ENCODE data around the gene NEDD4L.

NEDD4L gene

GRCh38 chr18:58150772-58151171, 106.7 kb downstream of the NEDD4L start:
- TF ChIP-seq, protein P1, sequence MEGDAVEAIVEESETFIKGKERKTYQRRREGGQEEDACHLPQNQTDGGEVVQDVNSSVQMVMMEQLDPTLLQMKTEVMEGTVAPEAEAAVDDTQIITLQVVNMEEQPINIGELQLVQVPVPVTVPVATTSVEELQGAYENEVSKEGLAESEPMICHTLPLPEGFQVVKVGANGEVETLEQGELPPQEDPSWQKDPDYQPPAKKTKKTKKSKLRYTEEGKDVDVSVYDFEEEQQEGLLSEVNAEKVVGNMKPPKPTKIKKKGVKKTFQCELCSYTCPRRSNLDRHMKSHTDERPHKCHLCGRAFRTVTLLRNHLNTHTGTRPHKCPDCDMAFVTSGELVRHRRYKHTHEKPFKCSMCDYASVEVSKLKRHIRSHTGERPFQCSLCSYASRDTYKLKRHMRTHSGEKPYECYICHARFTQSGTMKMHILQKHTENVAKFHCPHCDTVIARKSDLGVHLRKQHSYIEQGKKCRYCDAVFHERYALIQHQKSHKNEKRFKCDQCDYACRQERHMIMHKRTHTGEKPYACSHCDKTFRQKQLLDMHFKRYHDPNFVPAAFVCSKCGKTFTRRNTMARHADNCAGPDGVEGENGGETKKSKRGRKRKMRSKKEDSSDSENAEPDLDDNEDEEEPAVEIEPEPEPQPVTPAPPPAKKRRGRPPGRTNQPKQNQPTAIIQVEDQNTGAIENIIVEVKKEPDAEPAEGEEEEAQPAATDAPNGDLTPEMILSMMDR (IDR thresholded peaks at IDR 0.05; ENCODE audit: control extremely low read depth, extremely low read depth, low read depth, missing control alignments), result no peak
- CTCF ChIA-PET, result interaction anchor here (1.8 to 2.0 kb wide), 2 partner anchors 29 to 30 kb away, joined by 5 to 7 read pairs; no protein-coding TSS in a partner anchor
- POLR2A ChIA-PET, result no interaction called here

GRCh38 chr18:58152216-58152615, 108.2 kb downstream of the NEDD4L start:
- TF ChIP-seq, protein P1 (IDR thresholded peaks at IDR 0.05; ENCODE audit: control extremely low read depth, extremely low read depth, low read depth, missing control alignments), result no peak
- CTCF ChIA-PET, result interaction anchor here (1.8 kb wide), 1 partner anchor 29 kb away, joined by 5 read pairs; no protein-coding TSS in a partner anchor
- POLR2A ChIA-PET, result no interaction called here
- DNase-seq (ENCODE audit: extremely low spot score), result no peak

More at GRCh38 chr18:58150772-58151171, 106.7 kb downstream of the NEDD4L start:
- no peak for DNase-seq (ENCODE audit: extremely low spot score)

- POLR2A ChIA-PET, result no interaction called here
- CTCF ChIA-PET, result interaction anchor here (1.0 kb wide), 1 partner anchor 17 kb away, joined by 3 read pairs; no protein-coding TSS in a partner anchor
- no peak for DNase-seq (ENCODE audit: extremely low spot score)
- TF ChIP-seq, protein P1 (IDR thresholded peaks at IDR 0.05; ENCODE audit: control extremely low read depth, extremely low read depth, low read depth, missing control alignments), result no peak
Observed at GRCh38 chr18:58152891-58153290, 108.9 kb downstream of the NEDD4L start.

GRCh38 chr18:58156516-58156915, 112.5 kb downstream of the NEDD4L start:
- DNase-seq (ENCODE audit: extremely low spot score), result no peak
- ChIA-PET POLR2A (no interaction called here), CTCF (interaction anchor here (1.3 to 2.5 kb wide), 2 partner anchors 21 to 25 kb away, joined by 4 to 7 read pairs; no protein-coding TSS in a partner anchor)
- TF ChIP-seq, protein P1 (IDR thresholded peaks at IDR 0.05; ENCODE audit: control extremely low read depth, extremely low read depth, low read depth, missing control alignments), result no peak

DNA sequence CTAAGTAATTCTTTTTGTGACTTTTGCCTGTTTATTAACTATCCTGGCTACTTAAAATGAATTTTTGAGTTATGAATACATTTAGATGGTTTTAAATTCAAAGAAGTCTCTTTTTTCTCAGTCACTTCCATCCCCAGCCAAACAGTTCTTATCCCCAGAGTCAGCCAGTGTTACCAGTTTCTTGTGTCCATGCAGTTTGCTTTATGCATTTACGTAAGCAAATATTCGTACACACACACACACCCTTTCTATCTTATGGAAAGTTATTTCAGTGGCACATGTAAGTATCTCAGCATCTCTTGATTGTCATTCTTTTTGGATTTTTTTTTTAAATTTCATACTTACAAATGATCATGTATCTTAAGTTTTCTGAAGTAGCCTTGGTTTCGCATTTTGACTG, 113.2 kb downstream of the NEDD4L start:
- TF ChIP-seq, protein P1 (IDR thresholded peaks at IDR 0.05; ENCODE audit: control extremely low read depth, extremely low read depth, low read depth, missing control alignments), result no peak
- no peak for DNase-seq (ENCODE audit: extremely low spot score)
- CTCF ChIA-PET, result interaction anchor here (1.2 to 2.5 kb wide), 3 partner anchors 12 to 24 kb away, joined by 3 to 7 read pairs (median 4); no protein-coding TSS in a partner anchor
- POLR2A ChIA-PET, result no interaction called here

- TF ChIP-seq, protein P1 (IDR thresholded peaks at IDR 0.05; ENCODE audit: control extremely low read depth, extremely low read depth, low read depth, missing control alignments), result no peak
- ChIA-PET POLR2A (no interaction called here), CTCF (interaction anchor here (1.2 to 2.5 kb wide), 3 partner anchors 11 to 24 kb away, joined by 3 to 7 read pairs (median 4); no protein-coding TSS in a partner anchor)
- DNase-seq (ENCODE audit: extremely low spot score), result no peak
Observed at GRCh38 chr18:58158008-58158407, 114.0 kb downstream of the NEDD4L start.
